GM18517 (cell line): ENCODE data around the gene EIF5A.
A peak's percentile ranks its signal among the peaks of the same experiment; 100 is the strongest.

Experiments used
- ATAC-seq: cut with Tn5 transposase; IDR thresholded peaks from one replicate; pipeline ENCODE4 v1.9.1; 2021; ENCODE audit warnings: mild to moderate bottlenecking, moderate library complexity; ENCODE audit not compliant: unreplicated experiment

Gene EIF5A

GRCh38 chr17:7312432-7313087, 5.1 kb downstream of the EIF5A start:
- no peak for ATAC-seq

GRCh38 chr17:7313088-7313889, 5.9 kb downstream of the EIF5A start:
- ATAC-seq, result no peak

GRCh38 chr17:7313890-7314718, 6.7 kb downstream of the EIF5A start:
- no peak for ATAC-seq

GRCh38 chr17:7314719-7315569, 7.5 kb downstream of the EIF5A start, which contains the start of gene GPS2:
Gene GPS2, minus strand, starts transcription at chr17:7315360. Its CDS starts 308 bp downstream, at chr17:7315052.
- ATAC-seq, result peak; percentile 61

- no peak for ATAC-seq
Observed at GRCh38 chr17:7315570-7316235, 8.3 kb downstream of the EIF5A start.

- no peak for ATAC-seq
Observed at GRCh38 chr17:7317161-7317803, 9.9 kb downstream of the EIF5A start.

- ATAC-seq, result no peak
Observed at GRCh38 chr17:7318121-7318860, 10.9 kb downstream of the EIF5A start.

GRCh38 chr17:7321466-7321865, 14.0 kb downstream of the EIF5A start:
- no peak for ATAC-seq

- ATAC-seq, result no peak
Observed at GRCh38 chr17:7322520-7323194, 15.2 kb downstream of the EIF5A start.

- ATAC-seq, result no peak
Observed at GRCh38 chr17:7323731-7324437, 16.5 kb downstream of the EIF5A start.

- no peak for ATAC-seq
Observed at GRCh38 chr17:7324438-7324779, 17.0 kb downstream of the EIF5A start.

GRCh38 chr17:7325031-7325528, 17.7 kb downstream of the EIF5A start:
- no peak for ATAC-seq

GRCh38 chr17:7326186-7326585, 18.8 kb downstream of the EIF5A start:
- ATAC-seq, result no peak

- no peak for ATAC-seq
Observed at GRCh38 chr17:7327056-7327455, 19.6 kb downstream of the EIF5A start.

GRCh38 chr17:7327501-7327900, 20.1 kb downstream of the EIF5A start:
- ATAC-seq, result no peak

GRCh38 chr17:7328009-7328408, 20.6 kb downstream of the EIF5A start:
- no peak for ATAC-seq

GRCh38 chr17:7328840-7329373, 21.5 kb downstream of the EIF5A start, which contains the start of gene NEURL4:
Gene NEURL4, minus strand, starts transcription at chr17:7329335. Its CDS starts 23 bp downstream, at chr17:7329312.
- ATAC-seq, result peak; percentile 11
